Upper lobe of right lung (tissue), 1 donor: ENCODE results near the gene NMT1. TPM values are rescaled to one million over a fixed set of nuclear protein-coding genes. Genes with fewer than 3 reads are reported as not detected.
A peak's percentile ranks its signal among the peaks of the same experiment; 100 is the strongest.

Experiments used
- ATAC-seq: fragments of 200-7000 bp; cut with Tn5 transposase; one replicate; pipeline ENCODE4 v1.9.1; 2020; ENCODE audit warnings: mild to moderate bottlenecking, moderate library complexity
- DNase-seq: peaks from one replicate; pipeline ENCODE4 v3.0.0-alpha.2; 2020
- H3K27ac ChIP-seq: fragments of 200-600 bp; one replicate; pipeline ENCODE4 v1.8.0; 2022
- H3K27me3 ChIP-seq: fragments of 200-600 bp; one replicate; pipeline ENCODE4 v1.8.0; 2022; ENCODE audit warnings: mild to moderate bottlenecking
- H3K36me3 ChIP-seq: fragments of 200-600 bp; one replicate; pipeline ENCODE4 v1.8.0; 2022
- H3K4me1 ChIP-seq: fragments of 200-600 bp; one replicate; pipeline ENCODE4 v1.8.0; 2022
- H3K4me3 ChIP-seq: fragments of 200-600 bp; one replicate; pipeline ENCODE4 v1.8.0; 2022; ENCODE audit warnings: mild to moderate bottlenecking
- H3K9me3 ChIP-seq: fragments of 200-600 bp; one replicate; pipeline ENCODE4 v1.8.0; 2022
- intact Hi-C: fragments of 100-400 bp; cut with DNase I; formaldehyde crosslinking; loops from one replicate; pipeline ENCODE4 v1.11.0; 2022
- microRNA-seq: library from miRNA; unstranded; fragments of <30 nt; microRNA quantifications from one replicate; pipeline ENCODE4 v1.2.0, GENCODE V29; 2020; ENCODE audit warnings: borderline microRNAs expressed
- total RNA-seq: library from RNA; stranded (reverse); fragmentation: NEBNext Ultra II Directional; extraction: Animal tissue kit (Norgen Biotek cat#: 25700); gene quantifications from one replicate; pipeline ENCODE4 v1.2.1, GENCODE V29; 2021
- TF ChIP-seq, protein P1 (sequence below): fragments of 200-600 bp; IDR thresholded peaks from one replicate; pipeline ENCODE4 v1.8.0; 2022; ENCODE audit warnings: antibody characterized with exemption
- donor health status: DM: no; HTN: yes; CAD: no; lungs with severe emphysema.

The NMT1 gene
- total RNA-seq, 1 donor from 2014 or later = 107 TPM

DNA sequence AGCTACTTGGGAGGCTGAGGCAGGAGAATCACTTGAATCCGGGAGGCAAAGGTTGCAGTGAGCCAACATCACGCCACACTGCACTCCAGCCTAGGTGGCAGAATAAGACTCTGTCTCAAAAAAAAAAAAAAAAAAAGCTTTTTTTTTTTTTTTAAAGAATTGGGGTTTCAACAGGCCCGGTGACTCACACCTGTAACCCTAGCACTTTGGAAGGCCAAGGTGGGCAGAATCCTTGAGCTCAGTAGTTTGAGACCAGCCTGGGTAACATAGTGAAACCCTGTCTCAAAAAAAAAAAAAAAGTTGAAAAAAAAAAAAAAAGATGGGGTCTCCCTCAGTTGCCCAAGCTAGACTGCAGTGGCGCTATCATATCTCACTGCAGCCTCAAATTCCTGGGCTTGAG, 93.9 kb downstream of the NMT1 start:
- H3K36me3 ChIP-seq = no peaks in the 10 kb centered on the region
- no peaks in the 10 kb centered on the region for H3K27me3 ChIP-seq
- H3K27ac ChIP-seq = no peak overlapping the region
- peaks cover 56% of the 10 kb centered on the region for H3K4me1 ChIP-seq
- TF ChIP-seq, protein P1, sequence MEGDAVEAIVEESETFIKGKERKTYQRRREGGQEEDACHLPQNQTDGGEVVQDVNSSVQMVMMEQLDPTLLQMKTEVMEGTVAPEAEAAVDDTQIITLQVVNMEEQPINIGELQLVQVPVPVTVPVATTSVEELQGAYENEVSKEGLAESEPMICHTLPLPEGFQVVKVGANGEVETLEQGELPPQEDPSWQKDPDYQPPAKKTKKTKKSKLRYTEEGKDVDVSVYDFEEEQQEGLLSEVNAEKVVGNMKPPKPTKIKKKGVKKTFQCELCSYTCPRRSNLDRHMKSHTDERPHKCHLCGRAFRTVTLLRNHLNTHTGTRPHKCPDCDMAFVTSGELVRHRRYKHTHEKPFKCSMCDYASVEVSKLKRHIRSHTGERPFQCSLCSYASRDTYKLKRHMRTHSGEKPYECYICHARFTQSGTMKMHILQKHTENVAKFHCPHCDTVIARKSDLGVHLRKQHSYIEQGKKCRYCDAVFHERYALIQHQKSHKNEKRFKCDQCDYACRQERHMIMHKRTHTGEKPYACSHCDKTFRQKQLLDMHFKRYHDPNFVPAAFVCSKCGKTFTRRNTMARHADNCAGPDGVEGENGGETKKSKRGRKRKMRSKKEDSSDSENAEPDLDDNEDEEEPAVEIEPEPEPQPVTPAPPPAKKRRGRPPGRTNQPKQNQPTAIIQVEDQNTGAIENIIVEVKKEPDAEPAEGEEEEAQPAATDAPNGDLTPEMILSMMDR = no peak
- no peak overlapping the region for H3K4me3 ChIP-seq
- intact Hi-C loops = no loop called here
- DNase-seq (no peak), ATAC-seq (no peak)
- no peaks in the 10 kb centered on the region for H3K9me3 ChIP-seq

DNA sequence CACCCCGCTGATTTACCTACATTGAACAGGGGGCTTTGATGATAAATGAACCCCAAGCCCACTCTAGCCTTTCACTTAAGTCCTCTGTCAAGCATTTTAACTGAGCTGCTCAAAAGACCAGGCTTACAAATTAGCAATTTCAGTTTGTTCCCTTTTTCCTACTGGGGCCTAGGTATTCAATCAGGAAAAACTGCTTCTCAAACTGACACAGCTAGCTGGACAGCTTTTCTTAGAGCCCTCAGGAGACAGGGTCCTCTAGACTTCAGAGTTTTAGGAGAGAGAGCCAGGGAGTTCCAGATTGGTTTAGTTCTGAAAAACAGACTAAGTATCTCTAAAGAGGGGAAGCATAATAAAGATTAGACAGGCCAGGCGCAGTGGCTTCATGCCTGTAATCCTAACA, 94.4 kb downstream of the NMT1 start:
- no peak for DNase-seq
- TF ChIP-seq, protein P1 = no peak
- Histone ChIP-seq H3K27ac (no peak overlapping the region), H3K9me3 (no peaks in the 10 kb centered on the region), H3K4me3 (no peak overlapping the region), H3K36me3 (no peaks in the 10 kb centered on the region), H3K4me1 (peaks cover 57% of the 10 kb centered on the region), H3K27me3 (no peaks in the 10 kb centered on the region)
- intact Hi-C loops = no loop called here
- ATAC-seq = no peak

DNA sequence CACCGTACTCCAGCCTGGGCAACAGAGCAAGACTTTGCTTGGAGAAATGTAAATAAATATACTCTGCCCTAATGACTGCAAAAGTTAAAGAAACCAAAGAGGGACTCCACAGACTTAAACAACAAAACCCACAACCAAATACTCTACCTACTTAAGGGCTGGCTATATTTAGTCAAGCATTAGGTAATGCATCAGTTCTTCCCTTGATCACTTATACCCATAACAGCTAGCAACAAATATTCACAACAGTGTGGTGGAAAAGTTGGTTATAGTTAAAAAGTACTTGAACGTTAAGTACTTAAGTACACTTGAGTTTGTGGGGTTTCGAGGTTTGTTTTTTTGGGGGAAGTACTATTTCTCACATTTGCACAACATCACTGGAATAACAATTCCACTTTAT, 95.1 kb downstream of the NMT1 start:
- Histone ChIP-seq H3K27ac (no peak overlapping the region), H3K27me3 (no peaks in the 10 kb centered on the region), H3K9me3 (no peaks in the 10 kb centered on the region), H3K4me1 (peaks cover 49% of the 10 kb centered on the region), H3K36me3 (no peaks in the 10 kb centered on the region), H3K4me3 (no peak overlapping the region)
- no peak for DNase-seq
- TF ChIP-seq, protein P1 = no peak
- ATAC-seq = peak; percentile 4
- intact Hi-C loops = no loop called here

Small RNA genes lying within 50 kb of the gene (microRNA-seq; reads per million reads assigned to microRNA genes)
- not detected for gene MIR6784

Other genes with a start within 250 kb of the NMT1 start
- 22.8 TPM for gene GJC1, start 231.0 kb upstream of the NMT1 start, total RNA-seq
- gene HIGD1B, start 213.4 kb upstream of the NMT1 start, total RNA-seq = 36.4 TPM
- 74.4 TPM for gene EFTUD2, start 161.9 kb upstream of the NMT1 start, total RNA-seq
- not detected for gene GFAP, start 145.8 kb upstream of the NMT1 start, total RNA-seq
- 0.32 TPM for gene KIF18B, start 113.5 kb upstream of the NMT1 start, total RNA-seq
- gene C1QL1, start 93.0 kb upstream of the NMT1 start, total RNA-seq = 0.52 TPM
- 21.8 TPM for gene DCAKD, start 9.7 kb upstream of the NMT1 start, total RNA-seq
- 37.0 TPM for gene PLCD3, start 71.2 kb downstream of the NMT1 start, total RNA-seq
- gene ACBD4, start 74.4 kb downstream of the NMT1 start, total RNA-seq = 16.3 TPM
- 36.1 TPM for gene HEXIM1, start 87.2 kb downstream of the NMT1 start, total RNA-seq
- 5.7 TPM for gene HEXIM2, start 100.6 kb downstream of the NMT1 start, total RNA-seq
- gene FMNL1, start 160.6 kb downstream of the NMT1 start, total RNA-seq = 62.3 TPM
- gene SPATA32, start 200.8 kb downstream of the NMT1 start, total RNA-seq = not detected